GM21447 (cell line): ENCODE results near the gene GPHN.

Experiments
- ATAC-seq: cut with Tn5 transposase; IDR thresholded peaks from one replicate; pipeline ENCODE4 v1.9.1; 2021; ENCODE audit not compliant: unreplicated experiment

The GPHN gene

DNA sequence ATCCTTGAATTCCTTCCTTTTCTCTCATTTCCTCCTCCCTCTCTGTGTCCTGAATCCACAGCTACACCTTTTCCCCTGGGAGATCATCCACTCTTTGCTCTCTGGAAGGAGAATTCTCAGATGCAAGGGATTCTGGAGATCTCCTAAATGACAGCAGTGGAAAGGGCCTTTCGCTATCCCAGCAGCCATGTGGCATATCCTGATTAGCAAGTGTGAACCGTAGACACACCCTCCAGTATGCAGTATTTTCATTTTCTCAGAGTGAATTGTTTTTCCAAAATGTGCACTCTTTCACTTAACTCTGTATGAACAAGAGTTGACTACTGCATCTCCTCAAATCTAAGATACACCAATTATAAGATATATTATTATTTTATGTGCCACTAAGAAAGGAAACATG lies 687.3 kb downstream of the GPHN start:
- no peak for ATAC-seq

DNA sequence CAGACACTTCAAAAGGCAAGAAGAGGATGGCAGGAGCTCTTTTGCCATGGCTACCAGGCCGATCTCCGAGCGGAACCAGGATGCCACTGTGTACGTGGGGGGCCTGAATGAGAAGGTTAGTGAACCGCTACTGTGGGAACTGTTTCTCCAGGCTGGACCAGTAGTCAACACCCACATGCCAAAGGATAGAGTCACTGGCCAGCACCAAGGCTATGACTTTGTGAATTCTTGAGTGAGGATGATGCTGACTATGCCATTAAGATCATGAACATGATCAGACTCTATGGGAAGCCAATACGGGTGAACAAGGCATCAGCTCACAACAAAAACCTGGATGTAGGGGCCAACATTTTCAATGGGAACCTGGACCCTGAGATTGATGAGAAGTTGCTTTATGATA lies 691.1 kb downstream of the GPHN start:
- ATAC-seq, result no peak

DNA sequence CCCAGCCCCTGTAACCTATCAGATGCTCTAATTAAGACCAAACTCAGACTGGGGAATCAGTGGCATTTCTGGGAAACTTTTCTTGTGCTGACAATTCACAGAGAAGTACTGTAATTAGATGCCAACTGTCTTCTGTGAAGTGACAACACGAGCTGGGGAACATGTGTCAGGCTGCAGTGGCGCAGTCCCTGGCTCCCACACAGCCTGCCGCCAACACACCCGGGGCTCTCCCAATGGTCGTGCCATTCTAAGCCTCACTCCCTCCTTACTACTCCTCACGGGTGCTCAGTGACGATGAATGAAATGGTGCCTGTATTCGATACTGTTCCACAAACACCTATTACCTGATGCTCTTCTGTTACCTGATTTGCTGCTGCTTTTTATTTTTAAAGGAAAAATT lies 699.9 kb downstream of the GPHN start:
- ATAC-seq, result no peak

DNA sequence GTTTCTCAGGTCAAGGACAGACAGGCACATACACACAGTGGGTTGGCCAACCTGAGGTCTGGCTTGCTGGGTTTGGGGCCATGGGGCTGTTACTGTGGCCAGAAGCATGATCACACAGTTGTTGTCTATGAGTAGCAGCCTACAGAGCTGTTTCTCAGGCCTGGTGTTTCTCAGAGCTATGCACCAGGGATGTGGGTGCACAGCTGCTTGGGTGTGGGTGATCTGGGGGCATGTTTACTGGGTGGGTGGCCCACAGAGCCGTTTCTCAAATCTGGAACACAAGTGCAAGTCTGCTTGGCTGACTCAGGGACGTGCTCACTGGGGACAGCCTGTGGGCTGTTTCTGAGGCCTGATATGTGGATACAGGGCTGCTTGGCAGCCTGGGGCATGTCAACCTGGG lies 710.2 kb downstream of the GPHN start:
- ATAC-seq, result no peak

DNA sequence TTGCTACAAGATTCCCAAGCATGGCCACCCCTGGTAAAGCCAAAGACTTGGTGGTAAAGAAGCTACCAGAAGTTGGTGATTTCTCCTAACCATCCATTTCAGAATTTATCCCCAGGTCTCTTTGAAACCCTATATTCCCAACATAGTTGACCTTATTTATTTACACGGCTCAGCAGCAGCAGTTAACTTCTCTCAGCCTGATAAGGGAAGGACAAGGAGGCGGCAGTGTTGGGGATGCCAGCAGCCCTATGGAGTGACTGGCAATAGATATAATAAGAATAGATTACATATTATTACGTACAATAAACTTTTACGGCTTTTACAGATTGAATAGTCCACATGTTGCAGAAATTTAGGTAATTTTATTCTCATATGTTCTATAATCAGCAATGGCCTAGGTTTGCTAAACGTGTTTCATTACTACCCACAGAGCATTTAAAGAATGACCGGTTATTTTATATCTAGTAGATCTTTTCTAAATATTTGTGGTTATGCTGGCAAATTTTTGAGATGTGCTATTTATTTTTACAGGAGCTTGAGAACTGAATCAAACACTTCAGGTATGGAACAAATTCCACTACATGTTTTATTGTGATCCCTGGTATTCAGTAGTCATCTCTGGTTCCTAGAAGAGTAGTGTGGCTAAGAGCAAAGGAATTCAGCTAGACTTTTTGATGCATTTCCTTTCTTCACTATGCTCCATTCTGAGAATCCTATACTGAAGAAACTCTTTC lies 713.5 kb downstream of the GPHN start:
- ATAC-seq, result no peak

DNA sequence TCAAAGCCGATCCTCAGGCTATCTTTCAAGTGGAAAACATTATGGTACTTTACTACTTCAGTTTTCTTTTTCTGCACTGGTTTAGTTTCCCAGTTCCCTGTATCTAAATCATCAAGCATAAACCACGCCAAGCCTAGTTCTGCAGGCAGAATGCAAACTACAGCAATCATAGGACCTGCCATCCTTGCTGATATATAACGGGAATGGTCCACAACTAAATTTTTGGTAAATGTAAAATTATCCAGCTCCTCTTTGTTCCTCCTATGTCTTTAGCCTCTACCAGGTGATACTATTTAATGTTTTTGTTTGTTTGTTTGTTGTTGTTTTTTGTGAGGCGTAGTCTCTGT lies 714.0 kb downstream of the GPHN start:
- no peak for ATAC-seq

GRCh38 chr14:67225523-67225922 lies 717.6 kb downstream of the GPHN start:
- no peak for ATAC-seq

- ATAC-seq, result no peak
Measured at GRCh38 chr14:67228325-67228984, 720.5 kb downstream of the GPHN start.
